ENCODE data around the gene ZNF506.

GRCh38 chr19:19847781-19848180 is 26.2 kb upstream of the ZNF506 start:
- no peak for TF ChIP-seq POLR2A (IDR thresholded peaks at IDR 0.05)
- TF ChIP-seq CTCF (IDR thresholded peaks at IDR 0.05), result no peak
- TF ChIP-seq POLR2AphosphoS5 (IDR thresholded peaks at IDR 0.05), result no peak

Measured in breast epithelium (tissue), 3 donors.